Liver (tissue), 3 donors: ENCODE results near the gene RLBP1.

Experiments used
- HNF4G ChIP-seq: IDR thresholded peaks from 2 replicates; pipeline ENCODE4 v1.6.1; 2016; ENCODE audit warnings: antibody characterized with exemption
- RAD21 ChIP-seq, 2 donors: IDR thresholded peaks; 2 replicates each; pipeline ENCODE4 v1.6.1; 2016; ENCODE audit warnings: antibody characterized with exemption in 2 of 2, mild to moderate bottlenecking in 2 of 2
- RXRA ChIP-seq, 2 donors: IDR thresholded peaks; 2 replicates each; pipeline ENCODE4 v1.6.1; 2017 to 2018; ENCODE audit warnings: antibody characterized with exemption in 2 of 2, mild to moderate bottlenecking in 1 of 2
- SP1 ChIP-seq: IDR thresholded peaks from 2 replicates; pipeline ENCODE4 v1.6.1; 2018; ENCODE audit warnings: antibody characterized with exemption, mild to moderate bottlenecking
- TAF1 ChIP-seq: conservative IDR thresholded peaks from 2 replicates; pipeline ENCODE4 v1.6.1; 2016; ENCODE audit warnings: antibody characterized with exemption, mild to moderate bottlenecking
- YY1 ChIP-seq: IDR thresholded peaks from 2 replicates; pipeline ENCODE4 v1.6.1; 2016; ENCODE audit warnings: antibody characterized with exemption, mild to moderate bottlenecking
- TF ChIP-seq, protein P1 (sequence below): fragments of 150-350 bp; IDR thresholded peaks from 2 replicates; pipeline ENCODE4 v1.5.1; 2017; ENCODE audit warnings: improper control_type of control experiment, low read depth, low read length; ENCODE audit not compliant: missing input control
- TF ChIP-seq, protein P2 (sequence below): IDR thresholded peaks from 2 replicates; pipeline ENCODE4 v1.6.1; 2016; ENCODE audit warnings: antibody characterized with exemption
- donor health status: healthy.
- donor health status: healthy.

DNA sequence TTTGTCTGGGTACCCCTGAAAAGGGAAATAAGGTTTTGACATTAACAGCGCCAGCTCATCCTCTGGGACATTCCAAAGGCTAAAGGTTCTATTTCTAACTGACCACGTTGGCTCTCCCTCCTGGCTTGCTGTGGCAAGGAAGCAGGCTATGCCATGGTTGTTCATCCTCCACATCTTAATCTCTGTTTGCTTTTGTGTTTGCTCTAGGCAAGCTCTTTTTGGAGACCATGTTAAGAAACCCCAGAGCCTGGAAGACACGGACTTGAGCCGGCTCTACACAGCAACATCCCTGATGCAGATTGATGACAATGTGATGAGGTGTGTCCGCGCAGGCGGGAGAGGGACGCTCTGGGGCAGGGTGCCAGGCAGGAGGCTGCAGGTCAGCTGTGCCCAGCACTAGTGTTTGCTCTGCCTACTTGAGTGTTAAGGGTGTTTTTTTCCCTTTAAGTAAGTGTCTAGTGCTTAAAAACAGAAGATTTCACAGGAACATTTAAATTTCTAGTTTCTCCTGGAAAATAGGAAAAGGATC is 33.3 kb downstream of the RLBP1 start:
- TF ChIP-seq, protein P1, sequence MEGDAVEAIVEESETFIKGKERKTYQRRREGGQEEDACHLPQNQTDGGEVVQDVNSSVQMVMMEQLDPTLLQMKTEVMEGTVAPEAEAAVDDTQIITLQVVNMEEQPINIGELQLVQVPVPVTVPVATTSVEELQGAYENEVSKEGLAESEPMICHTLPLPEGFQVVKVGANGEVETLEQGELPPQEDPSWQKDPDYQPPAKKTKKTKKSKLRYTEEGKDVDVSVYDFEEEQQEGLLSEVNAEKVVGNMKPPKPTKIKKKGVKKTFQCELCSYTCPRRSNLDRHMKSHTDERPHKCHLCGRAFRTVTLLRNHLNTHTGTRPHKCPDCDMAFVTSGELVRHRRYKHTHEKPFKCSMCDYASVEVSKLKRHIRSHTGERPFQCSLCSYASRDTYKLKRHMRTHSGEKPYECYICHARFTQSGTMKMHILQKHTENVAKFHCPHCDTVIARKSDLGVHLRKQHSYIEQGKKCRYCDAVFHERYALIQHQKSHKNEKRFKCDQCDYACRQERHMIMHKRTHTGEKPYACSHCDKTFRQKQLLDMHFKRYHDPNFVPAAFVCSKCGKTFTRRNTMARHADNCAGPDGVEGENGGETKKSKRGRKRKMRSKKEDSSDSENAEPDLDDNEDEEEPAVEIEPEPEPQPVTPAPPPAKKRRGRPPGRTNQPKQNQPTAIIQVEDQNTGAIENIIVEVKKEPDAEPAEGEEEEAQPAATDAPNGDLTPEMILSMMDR = no peak
- TF ChIP-seq TAF1 = no peak
- TF ChIP-seq, protein P2, sequence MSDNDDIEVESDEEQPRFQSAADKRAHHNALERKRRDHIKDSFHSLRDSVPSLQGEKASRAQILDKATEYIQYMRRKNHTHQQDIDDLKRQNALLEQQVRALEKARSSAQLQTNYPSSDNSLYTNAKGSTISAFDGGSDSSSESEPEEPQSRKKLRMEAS = no peak
- no peak for TF ChIP-seq RAD21 (IDR thresholded peaks at IDR 0.05)
- no peak for TF ChIP-seq RXRA (IDR thresholded peaks at IDR 0.05)
- TF ChIP-seq YY1 = no peak
- peak; percentile 12 for TF ChIP-seq SP1
- TF ChIP-seq HNF4G = no peak
